Measurements from ENCODE around the gene MEI4. TPM values are rescaled to one million over a fixed set of nuclear protein-coding genes. Genes with fewer than 3 reads are reported as not detected.

The MEI4 gene
- total and polyA plus RNA-seq, 2 of the 13 experiments (the other 11 are each of a cell fraction or from before 2014, with no cell fraction given), result not detected

- POLR2A ChIA-PET, result no interaction called here
- no peak for ATAC-seq
- Histone ChIP-seq H2AFZ (ENCODE audit: low read length) (no peak overlapping the region), H3K4me2 (ENCODE audit: low read depth, low read length) (no peak overlapping the region), H3K36me3 (replicated peaks in 1 of 2; ENCODE audit: control insufficient read depth in 1 of 2, insufficient read depth in 2 of 2, low read length in 2 of 2) (no peaks in the 10 kb centered on the region), H3K27ac (ENCODE audit: extremely low read length, insufficient read depth, low read length) (no peak overlapping the region), H3K79me2 (ENCODE audit: insufficient read depth, low read length) (no peaks in the 10 kb centered on the region), H3K9ac (ENCODE audit: insufficient read depth, low read depth, low read length) (no peak overlapping the region), H3K9me3 (ENCODE audit: low read length) (no peaks in the 10 kb centered on the region), H4K20me1 (ENCODE audit: insufficient read depth, low read length) (no peaks in the 10 kb centered on the region), H3K27me3 (ENCODE audit: control insufficient read depth in 1 of 2, insufficient read depth in 2 of 2, low read length in 2 of 2) (no peaks in the 10 kb centered on the region), H3K4me1 (ENCODE audit: insufficient read depth, low read length) (no peaks in the 10 kb centered on the region), H3K4me3 (replicated peaks in 1 of 3; ENCODE audit: insufficient read depth in 1 of 3, low read depth in 2 of 3, low read length in 3 of 3) (no peak overlapping the region)
- WGBS (ENCODE audit: low lambda C conversion rate), result 6% methylated on average over 1 of the region's 1 CpG
- DNase-seq (ENCODE audit: low spot score), result no peak
- in situ Hi-C loops (cut with HindIII; ENCODE audit: extremely low pct_ligation_motif_present, low pct_unique_long_range_greater_than_20kb), result no loop called here
- no peak for FAIRE-seq
- CTCF ChIA-PET (ENCODE audit: low intra/inter-chr PET ratio, low total read pairs), result no interaction called here
- BruUV-seq (replicated peaks), result no TSS peak
- intact Hi-C loops (cut with micrococcal nuclease; ENCODE audit: unreplicated experiment), result no loop called here
- TF ChIP-seq TFAP4 (IDR thresholded peaks at IDR 0.05; ENCODE audit: borderline replicate concordance, low read depth) (no peak), REXO4 (CRISPR knock-in tag; IDR thresholded peaks at IDR 0.05; ENCODE audit: borderline replicate concordance) (no peak), EHMT2 (IDR thresholded peaks at IDR 0.05; ENCODE audit: borderline replicate concordance, low read depth, low read length) (no peak), ZBTB14 (CRISPR knock-in tag; IDR thresholded peaks at IDR 0.05) (no peak), TMF1 (CRISPR knock-in tag; IDR thresholded peaks at IDR 0.05; ENCODE audit: low read depth) (no peak), FOXO4 (CRISPR knock-in tag; conservative IDR thresholded peaks at IDR 0.05) (no peak), BRD4 (CRISPR knock-in tag; IDR thresholded peaks at IDR 0.05) (no peak), ZNF510 (CRISPR knock-in tag; IDR thresholded peaks at IDR 0.05; ENCODE audit: low read depth) (no peak), NR3C1 (CRISPR knock-in tag; IDR thresholded peaks at IDR 0.05) (no peak), KIAA2018 (CRISPR knock-in tag; IDR thresholded peaks at IDR 0.05; ENCODE audit: borderline replicate concordance) (no peak), CBX5 (CRISPR knock-in tag; IDR thresholded peaks at IDR 0.05; ENCODE audit: borderline replicate concordance) (no peak), NFIC (IDR thresholded peaks at IDR 0.05; ENCODE audit: low read length) (no peak), ZNF12 (CRISPR knock-in tag; IDR thresholded peaks at IDR 0.05) (no peak)
Observed at GRCh38 chr6:77774457-77774856, 121.6 kb downstream of the MEI4 start.

All from HepG2 (cell line).